Neuron (in vitro differentiated cells): ENCODE measurements around the gene PFN3.
"Not testable (repeated sequence)": the region's sequence is repeated elsewhere in the genome, so short reads cannot be mapped to it uniquely, and the experiment has no call there.

Experiments used
- H2AFZ ChIP-seq: one replicate; pipeline ENCODE4 v1.6.1; 2013; ENCODE audit warnings: low read depth, mild to moderate bottlenecking, inconsistent platforms, low read length, moderate library complexity
- H3K27me3 ChIP-seq: one replicate; pipeline ENCODE4 v1.6.1; 2013; ENCODE audit warnings: low read length; ENCODE audit not compliant: insufficient read depth
- H3K36me3 ChIP-seq: one replicate; pipeline ENCODE4 v1.6.1; 2013; ENCODE audit warnings: low read length; ENCODE audit not compliant: insufficient read depth
- H3K4me1 ChIP-seq: one replicate; pipeline ENCODE4 v1.6.1; 2013; ENCODE audit warnings: low read length; ENCODE audit not compliant: insufficient read depth
- H3K4me3 ChIP-seq: 2 replicates; pipeline ENCODE4 v1.5.1; 2013; ENCODE audit warnings: mild to moderate bottlenecking, low read length, moderate library complexity
- H3K9me3 ChIP-seq: one replicate; pipeline ENCODE4 v1.6.1; 2013; ENCODE audit warnings: low read length

PFN3 gene

GRCh38 chr5:177425801-177426565, 25.5 kb upstream of the PFN3 start:
- H3K9me3 ChIP-seq, result no peaks in the 10 kb centered on the region
- H3K36me3 ChIP-seq, result no peaks in the 10 kb centered on the region
- H3K27me3 ChIP-seq, result no peaks in the 10 kb centered on the region
- H3K4me3 ChIP-seq, result peak overlapping the region; percentile 61
- peak overlapping the region; percentile 39 for H2AFZ ChIP-seq
- peaks cover 18% of the 10 kb centered on the region for H3K4me1 ChIP-seq

- H3K9me3 ChIP-seq, result no peaks in the 10 kb centered on the region
- H2AFZ ChIP-seq, result peak overlapping the region; percentile 39
- H3K4me3 ChIP-seq, result peak overlapping the region; percentile 61
- no peaks in the 10 kb centered on the region for H3K27me3 ChIP-seq
- H3K36me3 ChIP-seq, result no peaks in the 10 kb centered on the region
- peaks cover 18% of the 10 kb centered on the region for H3K4me1 ChIP-seq
Measured at GRCh38 chr5:177425196-177425800, 24.8 kb upstream of the PFN3 start.

- H3K4me3 ChIP-seq, result no peak overlapping the region
- no peaks in the 10 kb centered on the region for H3K27me3 ChIP-seq
- no peaks in the 10 kb centered on the region for H3K36me3 ChIP-seq
- H3K9me3 ChIP-seq, result no peaks in the 10 kb centered on the region
- no peak overlapping the region for H2AFZ ChIP-seq
- peaks cover 18% of the 10 kb centered on the region for H3K4me1 ChIP-seq
Measured at GRCh38 chr5:177423671-177424070, 23.2 kb upstream of the PFN3 start.

GRCh38 chr5:177421062-177421798, 20.8 kb upstream of the PFN3 start:
- no peak overlapping the region for H2AFZ ChIP-seq
- H3K4me1 ChIP-seq, result peaks cover 6% of the 10 kb centered on the region
- H3K36me3 ChIP-seq, result no peaks in the 10 kb centered on the region
- no peak overlapping the region for H3K4me3 ChIP-seq
- peaks cover 3% of the 10 kb centered on the region for H3K27me3 ChIP-seq
- no peaks in the 10 kb centered on the region for H3K9me3 ChIP-seq

- H2AFZ ChIP-seq, H3K27me3 ChIP-seq, H3K4me3 ChIP-seq, H3K36me3 ChIP-seq, H3K9me3 ChIP-seq, H3K4me1 ChIP-seq: not testable (repeated sequence)
Measured at GRCh38 chr5:177420472-177420871, 20.0 kb upstream of the PFN3 start.

GRCh38 chr5:177419046-177419445, 18.6 kb upstream of the PFN3 start:
- H3K9me3 ChIP-seq, result no peaks in the 10 kb centered on the region
- no peaks in the 10 kb centered on the region for H3K4me1 ChIP-seq
- H3K27me3 ChIP-seq, result peaks cover 3% of the 10 kb centered on the region
- H2AFZ ChIP-seq, result no peak overlapping the region
- H3K4me3 ChIP-seq, result no peak overlapping the region
- H3K36me3 ChIP-seq, result no peaks in the 10 kb centered on the region

- H3K9me3 ChIP-seq, H2AFZ ChIP-seq, H3K4me3 ChIP-seq, H3K4me1 ChIP-seq, H3K27me3 ChIP-seq, H3K36me3 ChIP-seq: not testable (repeated sequence)
Measured at GRCh38 chr5:177417081-177417480, 16.6 kb upstream of the PFN3 start.

GRCh38 chr5:177414481-177414880, 14.0 kb upstream of the PFN3 start:
- no peaks in the 10 kb centered on the region for H3K9me3 ChIP-seq
- H3K4me3 ChIP-seq, result no peak overlapping the region
- peaks cover 3% of the 10 kb centered on the region for H3K27me3 ChIP-seq
- no peaks in the 10 kb centered on the region for H3K36me3 ChIP-seq
- H2AFZ ChIP-seq, result no peak overlapping the region
- no peaks in the 10 kb centered on the region for H3K4me1 ChIP-seq

GRCh38 chr5:177412603-177413233, 12.3 kb upstream of the PFN3 start:
- H3K4me1 ChIP-seq, result no peaks in the 10 kb centered on the region
- no peaks in the 10 kb centered on the region for H3K36me3 ChIP-seq
- H3K27me3 ChIP-seq, result peaks cover 4% of the 10 kb centered on the region
- no peaks in the 10 kb centered on the region for H3K9me3 ChIP-seq
- H3K4me3 ChIP-seq, result no peak overlapping the region
- H2AFZ ChIP-seq, result no peak overlapping the region

- no peak overlapping the region for H2AFZ ChIP-seq
- no peaks in the 10 kb centered on the region for H3K4me1 ChIP-seq
- H3K36me3 ChIP-seq, result no peaks in the 10 kb centered on the region
- no peaks in the 10 kb centered on the region for H3K9me3 ChIP-seq
- peaks cover 5% of the 10 kb centered on the region for H3K27me3 ChIP-seq
- H3K4me3 ChIP-seq, result no peak overlapping the region
Measured at GRCh38 chr5:177410575-177410974, 10.1 kb upstream of the PFN3 start.

- Histone ChIP-seq H3K4me3 (no peak within 1 kb of the TSS), H2AFZ (no peak within 1 kb of the TSS), H3K27me3 (peaks cover 15% of the 10 kb centered on the region), H3K4me1 (peaks cover 4% of the 10 kb centered on the region), H3K9me3 (no peaks in the 10 kb centered on the region), H3K36me3 (no peaks in the 10 kb centered on the region)
Measured at GRCh38 chr5:177409043-177409801, 8.8 kb upstream of the PFN3 start, which contains the start of gene F12. F12 (minus strand) TSS chr5:177409564; CDS start chr5:177409527, 37 bp downstream.

GRCh38 chr5:177405805-177406204, 5.3 kb upstream of the PFN3 start:
- Histone ChIP-seq H3K4me3 (no peak overlapping the region), H3K4me1 (peaks cover 19% of the 10 kb centered on the region), H3K27me3 (peaks cover 43% of the 10 kb centered on the region), H2AFZ (no peak overlapping the region), H3K36me3 (no peaks in the 10 kb centered on the region), H3K9me3 (no peaks in the 10 kb centered on the region)
